Esophagus squamous epithelium (tissue), 4 donors: ENCODE data around the gene HBE1.
"Not testable (repeated sequence)": the region's sequence is repeated elsewhere in the genome, so short reads cannot be mapped to it uniquely, and the experiment has no call there.

Experiments
- POLR2A ChIP-seq, 4 donors: fragments of 450-650 bp; IDR thresholded peaks; one replicate each; pipeline ENCODE4 v1.6.1; 2017; ENCODE audit warnings: antibody characterized with exemption in 4 of 4, mild to moderate bottlenecking in 4 of 4, moderate library complexity in 3 of 4
- TF ChIP-seq, protein P1 (sequence below), 6 experiments: fragments of 450-650 bp in 4 of 6; fragments of 200-600 bp in 2 of 6; sonication (generic) in 2 of 6; IDR thresholded peaks; one replicate each; pipeline ENCODE4 v1.5.1; 2016 to 2019; ENCODE audit warnings: antibody characterized with exemption in 6 of 6, mild to moderate bottlenecking in 4 of 6, moderate library complexity in 4 of 6

DNA sequence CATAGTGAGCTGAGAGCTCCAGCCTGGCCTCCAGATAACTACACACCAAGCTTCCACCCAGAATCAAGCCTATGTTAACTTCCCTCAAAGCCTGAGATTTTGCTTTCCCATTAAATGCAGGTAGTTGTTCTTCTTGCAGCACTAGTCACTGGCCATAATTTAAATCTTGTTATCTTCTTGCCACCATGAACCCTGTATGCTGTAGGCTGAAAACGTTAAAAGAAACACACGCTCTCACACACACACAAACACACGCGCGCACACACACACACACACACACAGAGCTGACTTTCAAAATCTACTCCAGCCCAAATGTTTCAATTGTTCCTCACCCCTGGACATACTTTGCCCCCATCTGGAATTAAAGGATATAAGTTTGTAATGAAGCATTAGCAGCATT is 16.3 kb downstream of the HBE1 start:
- TF ChIP-seq POLR2A (IDR thresholded peaks at IDR 0.05): not testable (repeated sequence)
- TF ChIP-seq, protein P1, sequence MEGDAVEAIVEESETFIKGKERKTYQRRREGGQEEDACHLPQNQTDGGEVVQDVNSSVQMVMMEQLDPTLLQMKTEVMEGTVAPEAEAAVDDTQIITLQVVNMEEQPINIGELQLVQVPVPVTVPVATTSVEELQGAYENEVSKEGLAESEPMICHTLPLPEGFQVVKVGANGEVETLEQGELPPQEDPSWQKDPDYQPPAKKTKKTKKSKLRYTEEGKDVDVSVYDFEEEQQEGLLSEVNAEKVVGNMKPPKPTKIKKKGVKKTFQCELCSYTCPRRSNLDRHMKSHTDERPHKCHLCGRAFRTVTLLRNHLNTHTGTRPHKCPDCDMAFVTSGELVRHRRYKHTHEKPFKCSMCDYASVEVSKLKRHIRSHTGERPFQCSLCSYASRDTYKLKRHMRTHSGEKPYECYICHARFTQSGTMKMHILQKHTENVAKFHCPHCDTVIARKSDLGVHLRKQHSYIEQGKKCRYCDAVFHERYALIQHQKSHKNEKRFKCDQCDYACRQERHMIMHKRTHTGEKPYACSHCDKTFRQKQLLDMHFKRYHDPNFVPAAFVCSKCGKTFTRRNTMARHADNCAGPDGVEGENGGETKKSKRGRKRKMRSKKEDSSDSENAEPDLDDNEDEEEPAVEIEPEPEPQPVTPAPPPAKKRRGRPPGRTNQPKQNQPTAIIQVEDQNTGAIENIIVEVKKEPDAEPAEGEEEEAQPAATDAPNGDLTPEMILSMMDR (IDR thresholded peaks at IDR 0.05): not testable (repeated sequence)
